Measurements from ENCODE around the gene HESX1.

GRCh38 chr3:57157545-57157944, 42.2 kb downstream of the HESX1 start:
- TF ChIP-seq CTCF (IDR thresholded peaks at IDR 0.05) (no peak), POLR2A (IDR thresholded peaks at IDR 0.05) (no peak), EP300 (IDR thresholded peaks at IDR 0.05) (no peak), POLR2AphosphoS5 (IDR thresholded peaks at IDR 0.05) (no peak)

Data from sigmoid colon (tissue), 4 donors.